K562 (cell line): ENCODE data around the gene CD4. TPM values are rescaled to one million over a fixed set of nuclear protein-coding genes. Genes with fewer than 3 reads are reported as not detected.

Experiments
- FOXP4 ChIP-seq: sonication (generic); formaldehyde crosslinking; IDR thresholded peaks from 2 replicates; pipeline ENCODE4 v1.8.0; 2022; ENCODE audit warnings: mild to moderate bottlenecking, missing genetic modification reagents, borderline replicate concordance
- GTF2F1 ChIP-seq: IDR thresholded peaks from 2 replicates; pipeline ENCODE4 v1.6.1; 2011; ENCODE audit warnings: low read depth, low read length, improper control_type of control experiment
- PREB ChIP-seq: sonication (generic); formaldehyde crosslinking; IDR thresholded peaks from 2 replicates; pipeline ENCODE4 v1.8.1; 2023; ENCODE audit warnings: mild to moderate bottlenecking, missing genetic modification reagents
- PTTG1 ChIP-seq: fragments of 450-650 bp; IDR thresholded peaks from 2 replicates; pipeline ENCODE4 v1.6.1; 2016; ENCODE audit warnings: low read depth, mild to moderate bottlenecking, missing genetic modification characterization, missing compliant biosample characterization
- SREBF1 ChIP-seq: fragments of 150-350 bp; IDR thresholded peaks from 2 replicates; pipeline ENCODE4 v1.6.1; 2014; ENCODE audit warnings: antibody characterized with exemption, low read depth, low read length, borderline replicate concordance
- USF1 ChIP-seq: sonication (generic); formaldehyde crosslinking; IDR thresholded peaks from 2 replicates; pipeline ENCODE4 v1.9.0; 2022; ENCODE audit warnings: mild to moderate bottlenecking, missing genetic modification reagents
- ZNF668 ChIP-seq: fragments of 250-450 bp; sonication (Bioruptor Pico); IDR thresholded peaks from 2 replicates; pipeline ENCODE4 v1.8.0; 2022; ENCODE audit warnings: mild to moderate bottlenecking, inconsistent platforms
- ZNF77 ChIP-seq: fragments of 250-450 bp; sonication (Bioruptor Pico); IDR thresholded peaks from 2 replicates; pipeline ENCODE4 v1.5.0; 2020
- polyA plus RNA-seq, 8 experiments: library from polyadenylated mRNA; depleted of rRNA in 4 of 8; stranded (reverse) in 5 of 8; unstranded in 3 of 8; fragments of >200 nt; fragmentation: Nextera tagmentation in 2 of 8; fragmentation: Illumina TruSeq in 1 of 8; extraction: Ambion mirVana in 2 of 8; extraction: Trizol in 1 of 8; gene quantifications; 2 replicates each; pipeline versions ENCODE4 v1.2.1 to v1.2.3, GENCODE V29; 2011 to 2014; ENCODE audit warnings: inconsistent platforms in 1 of 8, missing spikeins in 1 of 8
- total RNA-seq, 7 experiments: library from RNA; depleted of rRNA in 6 of 7; stranded (reverse); fragments of >200 nt in 6 of 7; fragmentation: Illumina TruSeq in 2 of 7; extraction: Trizol in 2 of 7; gene quantifications; 2 replicates each; pipeline versions ENCODE4 v1.2.1 to v1.2.3, GENCODE V29; 2011 to 2021; ENCODE audit warnings: low replicate concordance in 1 of 7
- TF ChIP-seq, protein P1 (sequence below): fragments of 450-650 bp; IDR thresholded peaks from 2 replicates; pipeline ENCODE4 v1.6.1; 2017; ENCODE audit warnings: antibody characterized with exemption, mild to moderate bottlenecking
- TF ChIP-seq, protein P2 (sequence below): IDR thresholded peaks from 2 replicates; pipeline ENCODE4 v1.6.1; 2012; ENCODE audit warnings: low read depth, low read length, improper control_type of control experiment, borderline replicate concordance

CD4 gene
- total and polyA plus RNA-seq, 9 of the 15 experiments (the other 6 are each of a cell fraction or from before 2014, with no cell fraction given) = 0.06 to 0.27 (median 0.09) TPM; not detected in 5

DNA sequence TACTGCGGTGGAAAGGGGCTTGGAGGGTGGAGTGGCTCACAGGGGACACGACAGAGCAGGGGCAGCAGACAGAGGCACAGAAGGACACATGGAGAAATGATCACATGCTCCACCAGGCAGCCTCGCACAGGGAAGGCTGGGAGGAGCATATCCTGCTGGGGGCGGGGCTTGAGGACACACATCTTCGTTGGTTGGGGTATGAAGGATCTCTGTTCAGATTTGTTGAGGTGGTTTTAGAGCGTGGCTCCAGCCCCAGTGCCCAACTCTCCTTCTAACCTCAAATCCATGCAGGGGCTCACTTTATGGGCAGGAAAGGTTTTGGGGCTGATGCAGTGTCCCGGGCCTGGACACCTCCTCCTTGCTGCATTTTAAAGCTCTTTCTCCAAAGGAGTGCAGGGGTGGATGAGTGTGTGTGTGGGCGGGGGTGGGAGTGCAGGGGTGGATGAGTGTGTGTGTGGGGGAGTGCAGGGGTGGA lies 38.1 kb downstream of the CD4 start (continued):
- no peak for TF ChIP-seq FOXP4
- TF ChIP-seq ZNF77 (CRISPR knock-in tag) = no peak
- no peak for TF ChIP-seq GTF2F1
- TF ChIP-seq PREB (CRISPR knock-in tag) = no peak
- TF ChIP-seq, protein P1, sequence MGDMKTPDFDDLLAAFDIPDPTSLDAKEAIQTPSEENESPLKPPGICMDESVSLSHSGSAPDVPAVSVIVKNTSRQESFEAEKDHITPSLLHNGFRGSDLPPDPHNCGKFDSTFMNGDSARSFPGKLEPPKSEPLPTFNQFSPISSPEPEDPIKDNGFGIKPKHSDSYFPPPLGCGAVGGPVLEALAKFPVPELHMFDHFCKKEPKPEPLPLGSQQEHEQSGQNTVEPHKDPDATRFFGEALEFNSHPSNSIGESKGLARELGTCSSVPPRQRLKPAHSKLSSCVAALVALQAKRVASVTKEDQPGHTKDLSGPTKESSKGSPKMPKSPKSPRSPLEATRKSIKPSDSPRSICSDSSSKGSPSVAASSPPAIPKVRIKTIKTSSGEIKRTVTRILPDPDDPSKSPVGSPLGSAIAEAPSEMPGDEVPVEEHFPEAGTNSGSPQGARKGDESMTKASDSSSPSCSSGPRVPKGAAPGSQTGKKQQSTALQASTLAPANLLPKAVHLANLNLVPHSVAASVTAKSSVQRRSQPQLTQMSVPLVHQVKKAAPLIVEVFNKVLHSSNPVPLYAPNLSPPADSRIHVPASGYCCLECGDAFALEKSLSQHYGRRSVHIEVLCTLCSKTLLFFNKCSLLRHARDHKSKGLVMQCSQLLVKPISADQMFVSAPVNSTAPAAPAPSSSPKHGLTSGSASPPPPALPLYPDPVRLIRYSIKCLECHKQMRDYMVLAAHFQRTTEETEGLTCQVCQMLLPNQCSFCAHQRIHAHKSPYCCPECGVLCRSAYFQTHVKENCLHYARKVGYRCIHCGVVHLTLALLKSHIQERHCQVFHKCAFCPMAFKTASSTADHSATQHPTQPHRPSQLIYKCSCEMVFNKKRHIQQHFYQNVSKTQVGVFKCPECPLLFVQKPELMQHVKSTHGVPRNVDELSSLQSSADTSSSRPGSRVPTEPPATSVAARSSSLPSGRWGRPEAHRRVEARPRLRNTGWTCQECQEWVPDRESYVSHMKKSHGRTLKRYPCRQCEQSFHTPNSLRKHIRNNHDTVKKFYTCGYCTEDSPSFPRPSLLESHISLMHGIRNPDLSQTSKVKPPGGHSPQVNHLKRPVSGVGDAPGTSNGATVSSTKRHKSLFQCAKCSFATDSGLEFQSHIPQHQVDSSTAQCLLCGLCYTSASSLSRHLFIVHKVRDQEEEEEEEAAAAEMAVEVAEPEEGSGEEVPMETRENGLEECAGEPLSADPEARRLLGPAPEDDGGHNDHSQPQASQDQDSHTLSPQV = no peak
- no peak for TF ChIP-seq SREBF1
- TF ChIP-seq, protein P2, sequence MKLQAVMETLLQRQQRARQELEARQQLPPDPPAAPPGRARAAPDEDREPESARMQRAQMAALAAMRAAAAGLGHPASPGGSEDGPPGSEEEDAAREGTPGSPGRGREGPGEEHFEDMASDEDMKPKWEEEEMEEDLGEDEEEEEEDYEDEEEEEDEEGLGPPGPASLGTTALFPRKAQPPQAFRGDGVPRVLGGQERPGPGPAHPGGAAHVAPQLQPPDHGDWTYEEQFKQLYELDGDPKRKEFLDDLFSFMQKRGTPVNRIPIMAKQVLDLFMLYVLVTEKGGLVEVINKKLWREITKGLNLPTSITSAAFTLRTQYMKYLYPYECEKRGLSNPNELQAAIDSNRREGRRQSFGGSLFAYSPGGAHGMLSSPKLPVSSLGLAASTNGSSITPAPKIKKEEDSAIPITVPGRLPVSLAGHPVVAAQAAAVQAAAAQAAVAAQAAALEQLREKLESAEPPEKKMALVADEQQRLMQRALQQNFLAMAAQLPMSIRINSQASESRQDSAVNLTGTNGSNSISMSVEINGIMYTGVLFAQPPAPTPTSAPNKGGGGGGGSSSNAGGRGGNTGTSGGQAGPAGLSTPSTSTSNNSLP = no peak
- no peak for TF ChIP-seq PTTG1
- TF ChIP-seq USF1 = peak; percentile 78
- TF ChIP-seq ZNF668 (CRISPR knock-in tag) = no peak
- TF ChIP-seq, all 486 proteins: peak for 26
